IgD-negative memory B cell (primary cell): ENCODE results near the gene ATP2A2. TPM values are rescaled to one million over a fixed set of nuclear protein-coding genes. Genes with fewer than 3 reads are reported as not detected.
A peak's percentile ranks its signal among the peaks of the same experiment; 100 is the strongest.
"Not testable (repeated sequence)": the region's sequence is repeated elsewhere in the genome, so short reads cannot be mapped to it uniquely, and the experiment has no call there.

Experiments used
- H3K27ac Mint-ChIP-seq, 3 donors: one replicate each; pipeline ENCODE4 v1.8.0; 2020 to 2022; ENCODE audit warnings: mild to moderate bottlenecking in 3 of 3, mixed read lengths in 3 of 3, moderate library complexity in 1 of 3
- H3K27me3 Mint-ChIP-seq: one replicate; pipeline ENCODE4 v1.8.0; 2021; ENCODE audit warnings: mixed read lengths
- H3K36me3 Mint-ChIP-seq: one replicate; pipeline ENCODE4 v1.8.0; 2020; ENCODE audit warnings: mild to moderate bottlenecking, mixed read lengths
- H3K4me1 Mint-ChIP-seq, 3 donors: one replicate each; pipeline ENCODE4 v1.8.0; 2020 to 2022; ENCODE audit warnings: mixed read lengths in 3 of 3, mild to moderate bottlenecking in 1 of 3
- H3K4me3 Mint-ChIP-seq, 4 donors: one replicate each; pipeline ENCODE4 v1.8.0; 2020 to 2022; ENCODE audit warnings: mild to moderate bottlenecking in 4 of 4, mixed read lengths in 4 of 4, moderate library complexity in 3 of 4
- H3K9me3 Mint-ChIP-seq, 3 donors: one replicate each; pipeline ENCODE4 v1.8.0; 2020 to 2021; ENCODE audit warnings: mixed read lengths in 3 of 3, mild to moderate bottlenecking in 1 of 3
- polyA plus RNA-seq: library from polyadenylated mRNA; unstranded; fragments of 300-500 nt; fragmentation: Illumina TruSeq; gene quantifications from one replicate; pipeline ENCODE4 v1.2.3, GENCODE V29; 2021

The ATP2A2 gene
- polyA plus RNA-seq, 1 donor from 2014 or later: 3.5 TPM

DNA sequence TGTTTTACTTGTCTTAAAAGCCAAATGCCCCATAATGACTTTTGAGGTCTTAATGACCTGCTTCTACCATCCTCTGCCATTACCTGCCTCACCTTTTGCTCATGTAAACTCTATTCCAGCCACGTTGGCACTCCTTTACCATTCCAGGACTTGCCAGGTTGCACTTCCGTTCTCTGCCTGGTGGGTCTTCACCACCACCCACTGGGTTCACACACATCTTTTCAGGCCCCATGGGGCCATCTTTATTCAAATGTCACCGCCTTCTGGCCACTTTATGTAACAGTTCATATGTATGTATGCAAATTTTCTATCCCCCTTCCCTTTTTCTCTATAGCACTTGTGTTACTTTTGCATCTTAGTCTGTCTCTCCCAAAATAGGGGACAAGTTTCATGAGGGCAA lies 57.7 kb downstream of the ATP2A2 start:
- H3K4me3 Mint-ChIP-seq: peak overlapping the region in 1 of 4 donors; percentile 64
- H3K9me3 Mint-ChIP-seq: peaks cover 0 to 1% (median 0%) of the 10 kb centered on the region in 3 donors
- H3K36me3 Mint-ChIP-seq: peaks cover 16% of the 10 kb centered on the region
- H3K27ac Mint-ChIP-seq: peak overlapping the region in 1 of 3 donors; percentile 19
- H3K27me3 Mint-ChIP-seq: no peaks in the 10 kb centered on the region
- peaks cover 9 to 14% (median 13%) of the 10 kb centered on the region in 3 donors for H3K4me1 Mint-ChIP-seq

DNA sequence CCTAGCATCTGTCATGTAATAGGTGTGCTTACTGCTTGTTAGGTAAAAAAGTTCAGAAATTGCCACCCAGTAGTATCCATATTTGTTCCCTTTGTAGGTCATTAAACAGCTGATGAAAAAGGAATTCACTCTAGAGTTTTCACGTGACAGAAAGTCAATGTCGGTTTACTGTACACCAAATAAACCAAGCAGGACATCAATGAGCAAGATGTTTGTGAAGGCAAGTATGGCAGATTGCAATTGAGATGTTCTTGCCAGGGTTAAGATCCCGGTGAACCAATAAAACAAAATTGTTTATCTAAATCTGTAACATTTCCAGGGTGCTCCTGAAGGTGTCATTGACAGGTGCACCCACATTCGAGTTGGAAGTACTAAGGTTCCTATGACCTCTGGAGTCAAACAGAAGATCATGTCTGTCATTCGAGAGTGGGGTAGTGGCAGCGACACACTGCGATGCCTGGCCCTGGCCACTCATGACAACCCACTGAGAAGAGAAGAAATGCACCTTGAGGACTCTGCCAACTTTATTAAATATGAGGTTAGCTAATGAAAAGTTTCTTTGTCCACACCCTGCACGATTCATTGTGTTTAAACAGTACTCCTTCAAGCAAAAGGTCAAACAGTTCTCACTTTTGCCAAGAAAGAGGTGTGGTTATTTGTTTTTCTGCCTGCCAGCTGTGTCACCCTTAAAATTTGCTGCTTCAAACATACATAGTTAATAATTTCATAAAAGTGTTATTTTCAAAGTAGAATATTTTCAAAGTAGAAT lies 58.3 kb downstream of the ATP2A2 start:
- Mint-ChIP-seq H3K4me1 (peaks cover 9 to 14% (median 13%) of the 10 kb centered on the region in 3 donors), H3K4me3 (peak overlapping the region in 1 of 4 donors; percentile 64), H3K27me3 (no peaks in the 10 kb centered on the region), H3K36me3 (peaks cover 18% of the 10 kb centered on the region), H3K9me3 (peaks cover 0 to 1% (median 0%) of the 10 kb centered on the region in 3 donors), H3K27ac (peak overlapping the region in 2 of 3 donors; percentile 4 to 19)

DNA sequence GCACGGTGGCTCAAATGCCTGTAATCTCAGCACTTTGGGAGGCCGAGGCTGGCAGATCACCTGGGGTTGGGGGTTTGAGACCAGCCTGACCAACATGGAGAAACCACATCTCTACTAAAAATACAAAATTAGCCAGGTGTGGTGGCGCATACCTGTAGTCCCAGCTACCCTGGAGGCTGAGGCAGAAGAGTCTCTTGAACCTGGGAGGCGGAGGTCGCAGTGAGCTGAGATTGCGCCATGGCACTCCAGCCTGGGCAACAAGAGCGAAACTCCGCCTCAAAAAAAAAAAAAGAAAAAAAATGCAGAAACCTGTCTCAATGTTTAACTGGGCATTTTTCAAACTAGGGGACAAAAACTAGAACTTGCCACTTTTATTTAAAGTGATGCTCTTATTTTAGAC lies 59.2 kb downstream of the ATP2A2 start:
- H3K9me3 Mint-ChIP-seq, H3K4me3 Mint-ChIP-seq, H3K27me3 Mint-ChIP-seq, H3K27ac Mint-ChIP-seq: not testable (repeated sequence)
- Mint-ChIP-seq H3K36me3 (peaks cover 18% of the 10 kb centered on the region), H3K4me1 (peaks cover 9 to 14% (median 13%) of the 10 kb centered on the region in 3 donors)

DNA sequence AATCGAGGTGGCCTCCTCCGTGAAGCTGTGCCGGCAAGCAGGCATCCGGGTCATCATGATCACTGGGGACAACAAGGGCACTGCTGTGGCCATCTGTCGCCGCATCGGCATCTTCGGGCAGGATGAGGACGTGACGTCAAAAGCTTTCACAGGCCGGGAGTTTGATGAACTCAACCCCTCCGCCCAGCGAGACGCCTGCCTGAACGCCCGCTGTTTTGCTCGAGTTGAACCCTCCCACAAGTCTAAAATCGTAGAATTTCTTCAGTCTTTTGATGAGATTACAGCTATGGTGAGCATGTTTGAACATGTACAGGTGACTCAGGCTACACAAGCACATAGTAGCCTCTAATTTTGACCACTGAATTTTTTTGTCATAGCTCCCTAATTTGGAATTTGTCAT lies 59.7 kb downstream of the ATP2A2 start:
- H3K4me3 Mint-ChIP-seq: no peak overlapping the region
- no peak overlapping the region for H3K27ac Mint-ChIP-seq
- H3K27me3 Mint-ChIP-seq: no peaks in the 10 kb centered on the region
- peaks cover 18% of the 10 kb centered on the region for H3K36me3 Mint-ChIP-seq
- peaks cover 0 to 1% (median 0%) of the 10 kb centered on the region in 3 donors for H3K9me3 Mint-ChIP-seq
- H3K4me1 Mint-ChIP-seq: peaks cover 9 to 14% (median 13%) of the 10 kb centered on the region in 3 donors

DNA sequence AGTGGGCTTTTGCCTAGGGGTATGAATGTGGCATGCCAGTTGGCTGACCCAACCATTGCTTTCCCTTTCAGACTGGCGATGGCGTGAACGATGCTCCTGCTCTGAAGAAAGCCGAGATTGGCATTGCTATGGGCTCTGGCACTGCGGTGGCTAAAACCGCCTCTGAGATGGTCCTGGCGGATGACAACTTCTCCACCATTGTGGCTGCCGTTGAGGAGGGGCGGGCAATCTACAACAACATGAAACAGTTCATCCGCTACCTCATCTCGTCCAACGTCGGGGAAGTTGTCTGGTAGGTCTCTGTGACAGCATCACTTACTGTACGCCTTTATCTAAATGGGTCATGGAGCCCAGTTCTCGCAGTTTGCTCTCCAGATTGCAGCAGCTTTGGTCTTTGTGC lies 61.1 kb downstream of the ATP2A2 start:
- Mint-ChIP-seq H3K4me1 (peaks cover 9 to 14% (median 13%) of the 10 kb centered on the region in 3 donors), H3K27ac (no peak overlapping the region), H3K4me3 (no peak overlapping the region), H3K36me3 (peaks cover 10% of the 10 kb centered on the region), H3K27me3 (no peaks in the 10 kb centered on the region), H3K9me3 (peaks cover 0 to 1% (median 0%) of the 10 kb centered on the region in 3 donors)

DNA sequence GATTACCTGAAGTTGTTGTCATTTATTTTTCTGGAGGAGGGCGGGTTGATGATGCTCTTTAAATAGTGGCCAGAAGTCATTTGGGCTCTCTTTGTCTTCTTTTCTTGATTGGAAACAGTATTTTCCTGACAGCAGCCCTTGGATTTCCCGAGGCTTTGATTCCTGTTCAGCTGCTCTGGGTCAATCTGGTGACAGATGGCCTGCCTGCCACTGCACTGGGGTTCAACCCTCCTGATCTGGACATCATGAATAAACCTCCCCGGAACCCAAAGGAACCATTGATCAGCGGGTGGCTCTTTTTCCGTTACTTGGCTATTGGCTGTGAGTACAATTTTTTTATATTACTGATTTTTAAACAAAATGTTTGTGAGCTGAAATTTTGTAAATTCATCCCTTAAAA lies 62.1 kb downstream of the ATP2A2 start:
- H3K27ac Mint-ChIP-seq: peak overlapping the region in 1 of 3 donors; percentile 46
- no peak overlapping the region for H3K4me3 Mint-ChIP-seq
- H3K4me1 Mint-ChIP-seq: peaks cover 6 to 10% (median 8%) of the 10 kb centered on the region in 3 donors
- H3K27me3 Mint-ChIP-seq: no peaks in the 10 kb centered on the region
- H3K9me3 Mint-ChIP-seq: peaks cover 0 to 1% (median 0%) of the 10 kb centered on the region in 3 donors
- H3K36me3 Mint-ChIP-seq: peaks cover 12% of the 10 kb centered on the region

DNA sequence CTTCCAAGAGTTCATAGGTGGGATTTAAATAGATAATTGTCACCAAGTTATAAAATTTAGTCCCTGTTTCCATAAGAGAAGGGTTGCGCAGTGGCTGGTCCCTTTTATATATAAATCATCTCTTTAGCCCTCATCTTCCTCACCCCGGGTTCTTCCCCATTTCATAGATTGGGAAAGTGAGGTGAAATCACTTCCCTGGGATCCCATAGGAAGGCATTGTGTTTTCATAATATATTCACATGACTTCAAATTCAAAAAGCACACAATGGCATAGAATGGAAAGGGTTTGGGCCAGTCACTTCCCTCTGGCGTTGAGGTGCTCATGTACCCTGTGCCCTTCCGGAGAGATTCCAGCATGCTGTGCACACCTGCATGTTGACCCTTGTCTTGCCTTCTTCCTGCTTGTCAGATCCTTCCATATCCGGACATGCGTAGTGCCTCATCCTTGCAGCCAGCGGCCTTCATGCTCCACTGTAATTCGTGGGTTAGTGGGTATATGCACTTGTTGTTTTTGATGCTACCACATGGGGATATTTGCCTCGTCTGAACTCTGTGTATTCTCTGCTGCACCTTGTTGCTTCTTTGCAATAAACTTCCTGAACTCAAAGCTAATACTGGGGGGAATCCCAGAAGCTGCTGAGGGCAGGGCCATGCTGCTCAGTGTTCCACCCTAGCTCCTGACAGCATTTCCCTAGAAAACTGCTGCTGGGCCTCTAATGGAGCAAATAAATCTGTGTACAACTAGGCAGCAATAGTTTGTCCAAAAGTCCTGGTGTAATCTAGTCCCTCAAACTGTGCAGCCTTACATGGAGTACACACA lies 62.9 kb downstream of the ATP2A2 start:
- Mint-ChIP-seq H3K36me3 (peaks cover 9% of the 10 kb centered on the region), H3K4me3 (no peak overlapping the region), H3K9me3 (no peaks in the 10 kb centered on the region), H3K27me3 (no peaks in the 10 kb centered on the region), H3K27ac (no peak overlapping the region), H3K4me1 (peaks cover under 1 to 2% (median 2%) of the 10 kb centered on the region in 3 donors)

DNA sequence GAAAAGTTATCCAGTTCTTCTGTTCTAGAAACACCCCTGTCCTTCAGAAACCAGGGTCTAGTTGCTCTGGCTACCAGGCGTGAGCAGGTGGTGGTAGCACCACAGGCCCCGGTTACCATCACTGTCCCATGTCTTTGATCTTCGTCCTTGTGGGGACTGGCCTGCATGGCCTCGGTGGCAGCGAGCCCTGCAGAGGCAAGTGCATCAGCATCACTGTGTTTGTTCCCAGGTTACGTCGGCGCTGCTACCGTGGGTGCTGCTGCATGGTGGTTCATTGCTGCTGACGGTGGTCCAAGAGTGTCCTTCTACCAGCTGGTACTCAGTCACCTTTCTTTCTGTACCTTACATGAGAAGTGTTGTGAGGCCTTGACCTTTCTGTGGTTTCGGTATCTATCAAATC lies 63.6 kb downstream of the ATP2A2 start:
- Mint-ChIP-seq H3K27ac (no peak overlapping the region), H3K4me1 (no peaks in the 10 kb centered on the region), H3K36me3 (peaks cover 8% of the 10 kb centered on the region)

DNA sequence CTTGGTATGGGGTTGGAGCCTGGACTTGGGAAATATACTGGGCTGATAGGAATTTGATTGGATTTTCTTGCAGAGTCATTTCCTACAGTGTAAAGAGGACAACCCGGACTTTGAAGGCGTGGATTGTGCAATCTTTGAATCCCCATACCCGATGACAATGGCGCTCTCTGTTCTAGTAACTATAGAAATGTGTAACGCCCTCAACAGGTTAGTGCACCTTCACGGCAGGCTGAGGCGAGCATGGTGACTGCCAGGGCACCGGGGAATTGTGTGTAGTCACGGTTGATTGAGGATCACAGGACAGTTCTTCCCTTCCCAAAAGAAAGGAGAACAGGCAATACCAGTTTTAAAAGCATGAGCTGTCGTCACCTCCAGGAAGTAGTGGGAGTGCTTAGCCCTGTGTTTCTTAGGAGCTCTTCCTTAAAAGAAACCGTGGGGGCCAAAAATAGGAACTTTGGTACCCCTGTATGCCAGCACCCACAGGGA lies 64.2 kb downstream of the ATP2A2 start:
- Mint-ChIP-seq H3K36me3 (peaks cover 8% of the 10 kb centered on the region), H3K4me3 (no peak overlapping the region), H3K4me1 (no peaks in the 10 kb centered on the region), H3K9me3 (no peaks in the 10 kb centered on the region), H3K27me3 (no peaks in the 10 kb centered on the region), H3K27ac (no peak overlapping the region)

More for the DNA sequence above, 63.6 kb downstream of the ATP2A2 start:
- Mint-ChIP-seq H3K4me3 (no peak overlapping the region), H3K27me3 (no peaks in the 10 kb centered on the region), H3K9me3 (no peaks in the 10 kb centered on the region)

DNA sequence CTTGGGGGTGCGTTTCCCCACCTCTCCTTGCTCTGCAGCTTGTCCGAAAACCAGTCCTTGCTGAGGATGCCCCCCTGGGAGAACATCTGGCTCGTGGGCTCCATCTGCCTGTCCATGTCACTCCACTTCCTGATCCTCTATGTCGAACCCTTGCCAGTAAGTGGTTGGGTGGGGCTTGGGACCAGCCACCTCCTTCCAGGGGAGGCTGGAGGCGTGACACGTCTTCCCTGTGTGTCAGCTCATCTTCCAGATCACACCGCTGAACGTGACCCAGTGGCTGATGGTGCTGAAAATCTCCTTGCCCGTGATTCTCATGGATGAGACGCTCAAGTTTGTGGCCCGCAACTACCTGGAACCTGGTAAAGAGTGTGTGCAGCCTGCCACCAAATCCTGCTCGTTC lies 64.9 kb downstream of the ATP2A2 start:
- H3K4me3 Mint-ChIP-seq: no peak overlapping the region
- H3K4me1 Mint-ChIP-seq: no peaks in the 10 kb centered on the region
- H3K9me3 Mint-ChIP-seq: no peaks in the 10 kb centered on the region
- no peak overlapping the region for H3K27ac Mint-ChIP-seq
- no peaks in the 10 kb centered on the region for H3K27me3 Mint-ChIP-seq
- H3K36me3 Mint-ChIP-seq: peaks cover 8% of the 10 kb centered on the region

DNA sequence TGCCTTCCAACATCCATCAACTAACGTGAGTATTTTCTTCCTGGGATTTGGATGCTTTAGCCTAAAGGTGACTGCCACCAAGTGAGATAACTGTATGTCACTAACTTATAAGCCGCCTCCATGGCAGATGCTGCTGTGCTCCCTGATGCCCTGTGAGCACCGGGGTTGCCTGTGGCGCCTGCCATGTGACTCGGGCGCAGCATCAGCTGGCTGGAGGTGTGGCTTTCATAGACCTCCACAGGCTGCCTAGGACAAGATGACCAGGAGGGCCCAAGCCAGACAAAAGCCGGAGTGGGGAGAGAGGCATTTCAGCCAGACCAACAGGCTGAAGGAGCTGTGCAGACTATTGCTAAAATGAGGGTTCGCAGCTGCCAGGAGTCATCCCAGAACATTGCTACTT lies 66.7 kb downstream of the ATP2A2 start:
- H3K27ac Mint-ChIP-seq: no peak overlapping the region

DNA sequence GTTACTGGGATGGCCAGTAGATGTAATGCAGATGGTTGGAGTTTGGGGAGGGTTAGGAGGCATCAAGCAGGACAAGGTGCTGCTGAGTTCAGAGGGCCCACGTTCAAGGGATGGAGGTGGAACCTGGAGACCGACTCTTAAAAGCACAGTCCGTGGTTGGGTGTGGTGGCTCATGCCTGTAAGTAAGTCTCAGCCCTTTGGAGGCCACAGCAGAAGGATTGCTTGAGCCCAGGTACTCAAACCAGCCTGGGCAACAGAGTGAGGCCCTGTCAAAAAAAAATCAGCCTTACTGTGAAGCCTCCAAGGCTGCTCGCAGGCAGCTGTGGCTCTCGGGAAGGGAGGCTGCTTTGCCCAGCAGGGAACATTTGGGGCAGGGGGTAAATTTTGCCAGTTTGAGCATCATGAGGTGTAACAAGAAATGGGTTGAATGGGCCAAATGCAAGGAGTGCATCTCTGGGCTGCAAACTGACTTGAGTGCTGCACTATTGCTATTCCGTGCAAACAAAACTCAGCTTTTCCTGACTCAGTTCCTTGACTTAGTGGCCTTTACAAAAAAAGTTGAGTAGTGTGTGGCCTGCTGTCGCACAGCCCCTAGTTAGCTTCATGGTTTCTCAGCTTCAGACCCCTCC lies 67.5 kb downstream of the ATP2A2 start:
- H3K27ac Mint-ChIP-seq: no peak overlapping the region
- H3K4me1 Mint-ChIP-seq: peaks cover 0 to 1% (median 0%) of the 10 kb centered on the region in 3 donors
- peaks cover 8% of the 10 kb centered on the region for H3K36me3 Mint-ChIP-seq
- no peak overlapping the region for H3K4me3 Mint-ChIP-seq
- H3K27me3 Mint-ChIP-seq: no peaks in the 10 kb centered on the region
- no peaks in the 10 kb centered on the region for H3K9me3 Mint-ChIP-seq

More for the DNA sequence above, 66.7 kb downstream of the ATP2A2 start:
- Mint-ChIP-seq H3K4me3 (no peak overlapping the region), H3K27me3 (no peaks in the 10 kb centered on the region), H3K4me1 (no peaks in the 10 kb centered on the region), H3K36me3 (peaks cover 8% of the 10 kb centered on the region), H3K9me3 (no peaks in the 10 kb centered on the region)

DNA sequence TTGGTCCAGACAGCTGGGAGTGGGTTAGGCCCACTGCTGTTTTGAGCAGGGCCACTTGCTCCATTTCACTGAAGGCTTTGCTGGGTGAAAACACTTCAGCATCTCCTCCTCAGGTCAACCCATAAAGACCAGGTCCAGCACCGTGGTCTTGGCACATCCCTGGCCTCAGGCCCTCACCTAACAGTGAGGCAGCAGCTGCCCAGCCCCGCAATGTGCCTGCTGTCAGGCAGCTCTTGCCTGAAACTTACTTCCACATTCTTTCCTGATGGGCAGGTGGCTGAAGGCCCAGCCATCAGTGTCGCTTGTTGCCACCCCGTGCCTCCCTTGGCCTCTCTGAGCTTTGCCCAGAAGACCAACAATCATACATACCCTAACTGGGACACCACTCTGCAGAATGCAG lies 68.0 kb downstream of the ATP2A2 start:
- Mint-ChIP-seq H3K9me3 (no peaks in the 10 kb centered on the region), H3K4me3 (no peak overlapping the region), H3K36me3 (peaks cover 6% of the 10 kb centered on the region), H3K27me3 (no peaks in the 10 kb centered on the region), H3K27ac (no peak overlapping the region), H3K4me1 (peaks cover 0 to 5% (median 0%) of the 10 kb centered on the region in 3 donors)

DNA sequence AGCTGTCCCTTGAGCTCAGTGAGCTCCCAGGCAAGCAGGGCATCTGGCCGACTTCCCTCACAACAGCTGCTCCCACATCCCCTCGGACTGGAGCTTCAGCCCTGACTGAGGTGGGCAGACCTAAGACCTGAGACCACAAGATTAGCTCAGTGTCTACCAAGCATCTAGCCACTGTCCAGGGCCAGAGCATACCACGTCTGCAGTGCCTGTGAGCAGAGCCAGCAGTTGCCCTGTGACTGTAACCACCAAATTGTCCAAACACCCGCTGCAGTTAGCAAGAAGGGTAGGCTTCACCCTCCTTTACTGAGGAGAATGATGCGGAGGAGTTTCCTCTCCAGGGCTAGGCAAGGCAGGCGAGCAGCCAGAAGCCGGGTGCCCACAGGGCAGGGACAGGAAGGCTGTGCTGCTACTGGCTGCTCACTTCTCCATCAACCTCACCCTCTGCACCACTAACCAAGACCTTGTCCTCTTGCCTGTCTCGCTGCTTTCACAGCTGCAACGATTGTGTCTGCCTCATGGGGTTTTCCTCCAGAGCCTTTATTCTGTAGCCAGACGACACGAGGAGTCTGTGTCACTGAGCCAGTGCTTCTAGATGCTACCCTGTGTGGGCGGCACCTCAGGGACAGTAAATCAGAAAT lies 68.6 kb downstream of the ATP2A2 start:
- Mint-ChIP-seq H3K4me3 (no peak overlapping the region), H3K27me3 (no peaks in the 10 kb centered on the region), H3K27ac (peak overlapping the region in 1 of 3 donors; percentile 53), H3K4me1 (peaks cover 0 to 5% (median 0%) of the 10 kb centered on the region in 3 donors), H3K9me3 (no peaks in the 10 kb centered on the region), H3K36me3 (peaks cover 5% of the 10 kb centered on the region)
